GM18861 (cell line): ENCODE data around the gene CACNA2D1.
"Not testable (repeated sequence)": the region's sequence is repeated elsewhere in the genome, so short reads cannot be mapped to it uniquely, and the experiment has no call there.

Experiments
- ATAC-seq: cut with Tn5 transposase; IDR thresholded peaks from one replicate; pipeline ENCODE4 v1.9.1; 2021; ENCODE audit not compliant: unreplicated experiment

CACNA2D1 gene

GRCh38 chr7:82053453-82054032 is 390.0 kb downstream of the CACNA2D1 start:
- no peak for ATAC-seq

DNA sequence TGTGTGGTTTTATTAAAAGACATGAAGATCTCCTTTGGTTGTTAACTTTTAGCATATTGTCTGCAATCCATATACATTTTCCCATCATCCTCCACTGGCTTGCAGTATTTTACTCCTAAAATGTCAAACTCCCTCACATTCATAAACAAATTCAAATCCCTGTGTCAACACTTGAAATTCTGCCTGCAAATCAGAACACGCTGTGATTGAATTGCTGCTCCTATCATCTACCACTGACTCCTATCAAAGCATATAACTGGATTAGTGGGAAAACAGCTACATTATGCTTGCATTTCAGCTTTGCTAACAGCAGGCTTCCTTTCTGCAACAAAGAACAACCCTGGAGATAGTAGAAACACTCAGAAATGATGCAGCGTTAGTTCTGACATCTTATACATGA is 392.0 kb downstream of the CACNA2D1 start:
- no peak for ATAC-seq

DNA sequence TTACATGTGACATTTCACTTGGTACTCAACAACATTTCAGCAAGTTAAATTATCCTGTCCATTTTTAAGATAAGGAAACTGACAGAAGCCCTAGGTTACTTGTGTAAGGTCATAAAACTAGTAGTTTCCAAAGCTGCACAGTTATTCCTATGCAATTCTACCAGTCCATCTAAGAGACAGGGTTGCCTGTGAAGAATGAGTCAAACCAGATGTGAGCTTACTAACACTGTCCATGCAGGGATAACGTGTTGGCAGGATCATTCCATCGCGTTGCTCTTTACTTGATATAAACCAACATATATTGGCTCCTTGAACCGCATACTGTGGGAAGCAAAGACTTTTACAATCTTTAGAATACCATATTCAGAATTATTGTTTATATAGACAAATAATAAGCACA is 392.8 kb downstream of the CACNA2D1 start:
- no peak for ATAC-seq

DNA sequence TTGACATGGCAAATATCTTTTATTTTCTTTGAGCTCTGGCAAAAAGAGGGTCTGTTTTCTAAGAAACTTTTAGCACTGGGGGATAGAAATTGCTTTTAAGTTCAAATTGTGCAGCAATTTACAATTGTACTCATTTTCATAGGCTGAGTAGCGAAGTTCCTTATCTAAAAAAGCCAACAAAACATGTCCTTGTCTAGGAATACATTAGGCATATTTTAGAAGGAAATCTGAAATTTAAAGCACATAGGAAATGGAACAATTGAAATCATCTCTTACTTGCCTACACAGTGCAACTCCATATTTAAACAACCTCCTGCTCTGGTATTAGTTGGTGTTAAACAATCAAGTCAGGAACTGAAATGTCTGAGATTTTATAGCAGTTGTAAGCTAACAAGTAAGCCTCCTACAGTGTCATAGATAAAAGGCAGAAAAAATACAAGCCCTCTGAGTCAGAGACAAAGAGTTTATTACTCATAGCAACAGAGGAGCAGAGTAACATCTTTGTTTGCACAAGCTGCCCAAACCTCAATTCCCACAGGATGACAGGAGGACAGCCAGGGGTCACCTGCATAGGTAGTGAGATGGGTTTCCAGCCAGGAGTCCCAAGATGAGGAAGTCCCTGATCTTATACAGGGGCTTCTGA is 393.6 kb downstream of the CACNA2D1 start:
- no peak for ATAC-seq

DNA sequence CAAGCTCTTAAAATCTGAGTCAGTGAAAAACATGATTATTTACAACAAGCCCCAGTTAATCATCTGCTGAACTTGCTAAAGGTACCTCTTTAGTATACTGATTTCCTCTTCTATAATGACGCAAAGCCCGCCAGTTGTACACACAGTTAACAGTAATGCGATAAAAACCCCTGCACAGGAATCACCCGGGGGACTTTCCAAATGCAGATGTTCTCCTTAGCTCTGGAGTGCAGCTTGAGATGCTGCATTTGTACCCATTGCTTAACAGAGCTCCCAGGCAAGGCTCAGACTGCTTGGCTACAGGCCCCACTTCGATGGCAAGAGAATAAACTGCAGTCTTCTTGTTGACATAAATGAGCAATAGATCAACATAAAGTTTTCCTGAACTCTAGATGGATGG is 394.1 kb downstream of the CACNA2D1 start:
- ATAC-seq: no peak

DNA sequence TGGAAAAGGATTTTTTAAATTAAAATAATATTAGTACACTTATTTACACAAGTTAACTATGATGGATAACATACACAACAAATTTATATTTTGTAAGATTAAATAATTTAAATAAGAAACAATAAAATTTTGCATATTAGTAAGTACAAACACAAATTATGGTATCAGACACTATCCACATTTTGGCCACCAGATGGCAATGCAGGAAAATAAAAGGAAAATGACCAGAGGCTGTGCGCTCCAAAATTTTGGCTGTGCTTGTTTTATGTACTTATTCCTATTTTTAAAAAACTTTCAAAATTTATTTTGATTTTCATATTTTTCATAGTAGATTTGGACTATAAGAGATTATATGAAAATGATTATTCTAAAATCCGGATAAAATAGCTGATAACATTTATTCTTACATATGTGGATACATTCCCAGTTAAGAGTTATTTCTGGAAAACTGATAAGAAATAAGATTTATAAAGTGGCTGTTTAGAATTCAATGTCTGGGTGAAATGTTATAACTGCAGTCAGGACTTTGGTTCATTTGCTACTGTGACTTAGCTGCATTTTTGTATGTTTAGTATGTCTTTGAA is 399.0 kb downstream of the CACNA2D1 start:
- ATAC-seq: peak; percentile 66

DNA sequence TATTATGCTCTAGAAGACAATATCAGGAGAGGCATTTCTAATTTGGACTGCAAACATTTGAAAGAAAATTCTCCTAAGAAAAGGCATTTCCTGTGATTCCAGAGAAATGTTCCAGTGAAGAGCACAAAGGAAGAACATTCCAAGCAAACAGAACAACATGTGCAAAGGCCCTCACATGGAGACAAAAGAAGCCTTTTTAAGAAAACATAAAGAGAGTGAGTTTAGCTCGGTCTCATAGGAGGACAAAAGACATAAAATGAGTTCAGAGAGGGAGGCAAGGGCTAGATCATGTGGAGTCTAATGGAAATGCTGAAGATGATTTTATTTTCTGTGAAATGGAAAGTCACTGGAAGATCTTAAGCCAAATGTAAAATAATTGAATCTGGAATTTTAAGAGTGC is 404.0 kb downstream of the CACNA2D1 start:
- no peak for ATAC-seq

DNA sequence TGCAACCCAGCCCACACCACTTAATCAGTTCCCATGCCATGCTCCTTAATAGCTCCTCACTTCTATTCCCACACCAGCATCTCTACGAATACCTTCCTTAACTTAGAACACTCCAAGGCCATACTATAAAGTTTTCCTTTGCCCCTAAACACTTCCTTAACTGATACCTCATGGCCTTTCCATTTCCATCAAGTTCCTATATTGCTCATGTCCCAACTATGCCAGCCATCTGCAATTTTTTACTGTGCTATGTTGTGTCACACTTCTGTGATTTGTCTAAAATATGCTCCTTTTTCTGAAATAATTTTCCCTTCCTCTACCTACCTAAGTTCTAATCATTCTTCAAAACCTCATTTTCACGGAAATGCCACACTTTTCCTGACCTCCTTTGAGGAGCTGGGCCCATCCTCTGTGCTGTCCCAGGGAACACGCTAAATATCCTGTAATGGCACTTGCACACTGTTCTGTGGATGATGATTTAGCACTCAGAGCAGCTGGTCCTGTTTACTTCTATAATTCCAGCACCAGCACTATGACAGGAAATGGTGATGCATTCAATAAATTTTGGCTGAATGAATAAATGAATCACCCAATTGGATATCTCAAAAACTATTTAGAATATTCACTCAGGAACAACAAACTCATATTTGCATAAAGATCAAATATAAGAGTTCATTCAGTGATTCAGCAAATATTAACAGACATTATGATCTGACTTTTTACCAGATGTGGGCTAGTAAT is 407.3 kb downstream of the CACNA2D1 start:
- no peak for ATAC-seq

DNA sequence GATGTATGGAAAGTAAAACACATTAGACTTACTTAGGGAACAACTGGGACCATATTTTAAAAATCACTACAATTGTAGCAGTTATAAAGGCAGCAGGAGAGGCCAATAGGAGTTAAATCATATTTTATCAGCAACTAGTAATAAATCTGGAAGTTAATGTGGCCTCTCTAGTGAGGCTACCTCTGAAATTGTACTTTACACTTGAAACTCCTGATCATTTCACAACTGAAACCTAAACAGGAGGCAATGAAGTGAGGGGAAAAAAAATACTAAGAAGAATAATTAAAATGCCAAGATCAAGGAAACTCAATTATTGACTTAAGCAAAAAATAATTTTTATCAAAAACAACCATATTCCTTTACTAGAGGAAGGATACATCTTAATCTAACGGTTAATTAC is 408.1 kb downstream of the CACNA2D1 start:
- ATAC-seq: no peak

- ATAC-seq: no peak
Observed at GRCh38 chr7:82032901-82033300, 410.7 kb downstream of the CACNA2D1 start.

DNA sequence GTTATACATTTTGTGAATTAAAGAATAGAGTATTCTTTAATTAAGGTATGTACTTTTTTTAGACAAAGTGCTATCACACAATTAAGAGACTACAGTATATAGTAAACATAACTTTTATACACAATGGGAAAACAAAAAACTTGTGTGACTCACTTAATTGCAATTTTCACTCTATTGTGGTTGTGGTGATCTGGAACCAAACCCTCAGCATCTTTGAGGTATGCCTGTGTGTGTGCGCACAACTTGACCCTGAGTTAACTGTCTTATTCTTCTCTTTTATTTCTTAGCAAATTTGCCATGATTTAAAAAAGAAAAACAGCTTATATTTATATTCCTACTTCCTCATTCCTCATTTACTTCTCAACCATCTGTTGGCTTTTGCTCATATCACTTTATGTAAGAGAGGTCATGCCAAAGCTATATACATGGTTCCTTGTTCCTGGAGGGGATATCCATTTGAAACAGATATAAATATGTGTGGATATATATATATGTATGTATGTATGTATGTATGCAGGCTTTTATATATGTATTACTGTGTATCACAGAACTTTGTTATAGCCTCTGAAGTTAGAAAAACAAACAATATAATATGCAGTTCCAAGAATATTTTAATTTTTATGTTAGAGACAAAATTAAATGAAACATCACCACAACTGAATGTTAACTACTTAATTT is 414.2 kb downstream of the CACNA2D1 start:
- ATAC-seq: no peak

- no peak for ATAC-seq
Observed at GRCh38 chr7:82028097-82028496, 415.5 kb downstream of the CACNA2D1 start.

GRCh38 chr7:82021713-82022112 is 421.9 kb downstream of the CACNA2D1 start:
- ATAC-seq: no peak

GRCh38 chr7:82021036-82021435 is 422.5 kb downstream of the CACNA2D1 start:
- no peak for ATAC-seq

- no peak for ATAC-seq
Observed at GRCh38 chr7:82019551-82020475, 423.8 kb downstream of the CACNA2D1 start.

DNA sequence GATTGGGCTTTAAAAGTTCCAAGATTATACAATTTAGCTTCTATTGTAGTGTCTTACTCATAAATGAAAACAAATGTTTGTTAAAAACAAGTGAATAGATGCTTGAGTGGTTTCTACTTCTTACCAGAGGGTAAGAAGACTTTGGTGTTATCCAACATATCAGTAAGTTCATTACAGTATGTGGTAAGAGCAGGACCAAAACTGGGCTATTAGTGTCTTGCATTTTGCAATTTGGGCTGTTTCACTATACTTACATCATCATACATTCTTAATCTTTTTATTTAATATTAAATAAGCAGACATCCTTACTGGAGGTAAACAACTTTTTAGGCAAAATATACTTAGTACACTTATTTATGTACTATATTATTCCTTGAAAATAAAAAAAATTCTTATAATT is 425.4 kb downstream of the CACNA2D1 start:
- ATAC-seq: no peak

DNA sequence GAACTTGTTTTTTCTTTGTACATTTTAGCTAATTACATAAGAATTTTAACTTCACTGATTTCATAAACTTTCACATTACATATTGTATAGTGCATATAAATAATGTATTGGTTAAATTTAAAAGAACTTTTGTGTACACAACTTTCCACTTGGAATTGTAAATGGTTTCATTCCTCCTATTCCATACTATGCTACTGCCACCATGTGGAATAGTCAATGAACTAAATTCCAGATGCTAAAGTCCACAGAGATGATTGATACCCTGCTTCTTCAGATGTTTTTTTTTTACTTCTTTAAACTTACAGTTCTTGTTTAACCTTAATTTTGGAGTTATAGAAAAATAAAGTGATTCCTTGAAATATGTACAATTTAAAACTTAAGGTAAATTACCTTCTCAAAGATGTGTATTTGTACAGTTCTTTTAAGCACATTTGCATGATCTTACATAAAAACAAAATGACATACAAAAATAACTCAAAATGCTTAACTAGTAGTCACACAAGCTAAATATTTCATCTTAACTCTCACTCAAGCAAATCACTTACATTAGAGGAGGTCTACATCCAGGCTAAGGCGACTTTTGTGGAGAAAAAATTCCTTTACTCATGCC is 426.1 kb downstream of the CACNA2D1 start:
- no peak for ATAC-seq

GRCh38 chr7:82015751-82016150 is 427.8 kb downstream of the CACNA2D1 start:
- ATAC-seq: no peak

DNA sequence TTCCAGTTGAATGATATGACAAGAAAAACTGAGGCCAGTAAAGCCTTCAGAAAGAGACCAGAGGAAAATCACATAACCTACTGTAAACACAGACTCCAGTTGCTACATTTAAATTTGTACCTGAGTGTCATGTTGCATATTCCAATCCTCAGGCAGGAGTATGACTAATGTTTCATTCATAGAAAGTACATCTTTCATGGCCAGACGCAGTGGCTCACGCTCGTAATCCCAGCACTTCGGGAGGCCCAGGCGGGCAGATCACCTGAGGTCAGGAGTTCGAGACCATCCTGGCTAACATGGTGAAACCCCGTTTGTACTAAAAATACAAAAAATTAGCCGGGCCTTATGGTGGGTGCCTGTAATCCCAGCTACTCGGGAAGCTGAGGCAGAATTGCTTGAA is 429.0 kb downstream of the CACNA2D1 start:
- not testable (repeated sequence) for ATAC-seq

DNA sequence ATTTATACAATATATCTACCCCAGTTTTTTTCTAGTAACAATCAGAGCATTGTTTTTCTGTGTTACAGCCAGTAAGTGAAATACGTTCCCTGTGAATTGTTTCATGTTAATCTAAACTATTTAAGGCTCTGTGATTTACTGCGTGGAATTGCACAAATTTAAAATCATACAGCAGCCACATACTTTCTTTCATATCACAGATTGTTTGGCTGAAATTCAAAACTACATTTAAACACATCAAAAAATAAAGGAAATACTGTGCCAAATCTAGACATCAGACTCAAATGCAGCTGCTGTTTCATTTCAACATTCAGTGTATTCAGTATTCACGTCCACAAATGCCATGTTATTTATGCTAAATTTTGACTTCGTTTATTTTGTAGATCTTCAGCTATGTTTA is 431.1 kb downstream of the CACNA2D1 start:
- ATAC-seq: no peak
